GM19328 (cell line): ENCODE results near the gene BMAL1.
A peak's percentile ranks its signal among the peaks of the same experiment; 100 is the strongest.

Experiments used
- ATAC-seq: cut with Tn5 transposase; IDR thresholded peaks from one replicate; pipeline ENCODE4 v1.9.1; 2021; ENCODE audit warnings: mild to moderate bottlenecking, moderate library complexity; ENCODE audit not compliant: unreplicated experiment

Gene BMAL1

DNA sequence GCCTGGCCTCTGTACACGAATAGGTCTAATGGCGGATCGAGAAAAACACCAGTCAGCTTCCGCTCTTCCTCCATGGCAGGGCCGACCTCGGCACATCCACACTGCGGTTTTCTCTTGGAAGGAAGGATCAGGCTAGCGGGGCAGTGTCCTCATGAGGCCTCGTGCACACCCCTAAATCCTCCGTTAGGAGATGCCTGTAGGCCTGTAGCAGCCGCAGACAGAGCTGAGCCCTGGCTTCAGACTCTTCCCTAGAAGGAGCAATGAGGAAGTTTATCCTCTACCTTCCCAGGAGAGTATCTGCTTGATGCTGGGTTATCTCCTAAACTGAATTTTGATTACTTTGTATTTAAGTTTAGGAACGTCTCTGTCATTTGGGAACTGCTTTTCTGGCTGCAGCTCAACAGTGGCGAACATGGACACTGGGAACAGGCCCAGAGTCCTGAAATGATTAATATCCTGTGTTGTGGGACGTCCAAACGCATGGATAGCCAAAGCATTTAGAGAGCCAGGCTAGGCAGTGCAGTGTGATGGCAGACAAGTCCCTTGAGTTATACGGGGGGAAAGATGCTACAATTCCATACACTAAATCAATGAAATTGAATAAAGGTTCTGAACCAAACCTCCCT lies 16.5 kb upstream of the BMAL1 start:
- no peak for ATAC-seq

DNA sequence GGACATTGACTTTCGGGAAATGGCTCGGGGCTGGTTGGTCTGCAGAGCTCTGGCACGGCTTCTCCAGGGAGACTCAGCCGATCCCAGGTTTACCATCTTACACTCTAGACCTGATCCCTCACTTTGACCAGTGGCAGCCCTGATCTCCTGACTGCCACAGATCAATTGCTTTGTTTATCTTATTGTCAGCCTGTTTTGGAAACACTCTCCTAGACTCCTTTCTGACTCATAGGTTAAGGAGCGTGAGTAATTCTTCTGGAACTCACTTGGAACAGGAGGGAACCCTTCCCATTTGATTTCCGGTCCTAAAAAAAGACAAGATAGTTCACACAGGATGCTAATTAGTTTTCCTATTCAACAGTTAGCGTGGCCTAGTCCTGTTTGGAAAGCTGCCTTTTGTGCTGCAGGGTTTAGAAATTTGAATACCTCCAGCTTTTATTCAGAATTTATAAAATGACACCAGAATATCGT lies 16.0 kb upstream of the BMAL1 start:
- no peak for ATAC-seq

DNA sequence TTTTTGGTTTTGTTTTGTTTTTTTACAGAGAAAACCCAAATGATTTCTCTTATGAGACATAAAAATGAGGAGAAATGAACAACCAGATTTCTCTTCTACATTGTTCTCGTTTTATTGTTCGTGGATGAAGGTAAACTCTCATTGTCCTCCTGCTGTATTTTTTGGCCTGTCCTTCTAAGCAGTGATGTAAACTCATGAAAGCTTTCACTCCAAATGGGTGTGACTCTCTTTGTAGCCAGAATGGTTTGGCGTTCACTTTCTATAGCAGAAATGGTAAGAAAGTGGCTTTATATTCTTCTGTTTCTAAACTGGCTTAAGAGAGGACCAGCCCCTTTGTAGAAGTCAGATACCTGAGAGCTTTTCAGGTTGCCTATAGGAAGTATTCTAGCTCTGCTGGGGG lies 15.5 kb upstream of the BMAL1 start:
- ATAC-seq, result no peak

DNA sequence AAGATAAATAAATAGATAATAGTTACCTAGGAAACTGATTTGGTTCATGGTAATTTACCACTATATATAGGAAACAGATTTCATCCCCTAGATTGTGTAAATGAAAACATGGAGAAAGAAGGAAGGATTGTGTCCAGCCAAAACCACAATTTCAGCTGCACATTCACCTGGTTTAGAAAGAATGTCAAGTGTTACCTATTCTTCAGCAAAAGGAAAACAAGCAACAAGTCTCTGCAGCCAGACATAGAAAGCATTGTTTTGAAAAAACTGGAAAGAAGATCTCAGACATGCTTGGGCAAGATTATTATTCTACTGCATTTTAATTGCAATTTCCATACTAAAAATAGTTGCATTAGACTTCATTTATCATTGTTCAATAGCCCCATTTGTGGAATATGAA lies 8.8 kb upstream of the BMAL1 start:
- ATAC-seq, result no peak

DNA sequence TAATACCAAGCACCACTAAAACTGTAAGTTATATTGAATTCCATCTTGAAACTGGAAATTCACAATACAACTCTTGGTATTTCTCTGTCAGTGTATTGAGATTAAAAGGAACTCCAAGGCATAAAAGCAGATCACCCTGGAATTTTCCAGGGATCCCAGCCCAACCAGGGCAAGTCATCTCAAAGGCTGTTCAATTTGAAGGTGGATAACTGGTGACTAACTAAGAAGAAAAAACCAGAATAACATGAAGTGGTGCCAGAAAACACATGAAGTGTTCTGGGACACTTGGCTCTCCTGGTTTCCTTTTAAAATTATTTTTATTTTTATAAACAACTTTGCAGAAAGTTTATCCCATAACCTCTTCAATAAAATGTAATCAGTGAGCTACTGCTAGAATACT lies 7.8 kb upstream of the BMAL1 start:
- ATAC-seq, result no peak

DNA sequence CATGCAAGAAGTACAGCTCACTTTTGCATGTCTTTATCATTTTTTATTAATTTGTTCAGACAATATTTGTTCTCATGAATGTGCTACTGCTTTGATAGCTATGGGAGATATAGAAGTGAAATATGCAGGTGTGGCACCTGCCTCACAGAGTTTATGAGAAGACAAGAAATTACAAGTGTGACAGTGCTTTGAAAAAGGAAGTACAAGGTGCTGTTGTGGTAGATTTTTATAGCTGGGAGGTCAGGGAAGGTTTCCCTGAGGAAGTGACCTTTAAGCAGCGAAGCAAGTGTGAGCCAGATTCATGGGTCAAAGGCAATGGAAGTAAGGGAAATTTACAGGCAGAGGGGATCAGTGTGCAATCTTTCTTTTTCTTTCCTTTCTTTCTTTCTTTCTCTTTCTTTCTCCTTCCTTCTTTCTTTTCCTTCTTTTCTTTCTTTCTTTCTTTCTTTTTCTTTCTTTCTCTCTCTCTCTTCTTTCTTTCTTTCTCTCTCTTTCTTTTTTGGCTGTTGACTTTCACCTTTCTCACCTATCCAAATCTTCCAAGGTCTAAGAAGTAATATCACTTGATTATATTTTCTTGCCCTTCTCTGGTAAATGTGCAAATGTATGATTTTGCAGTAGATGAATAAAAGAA lies 6.4 kb upstream of the BMAL1 start:
- no peak for ATAC-seq

DNA sequence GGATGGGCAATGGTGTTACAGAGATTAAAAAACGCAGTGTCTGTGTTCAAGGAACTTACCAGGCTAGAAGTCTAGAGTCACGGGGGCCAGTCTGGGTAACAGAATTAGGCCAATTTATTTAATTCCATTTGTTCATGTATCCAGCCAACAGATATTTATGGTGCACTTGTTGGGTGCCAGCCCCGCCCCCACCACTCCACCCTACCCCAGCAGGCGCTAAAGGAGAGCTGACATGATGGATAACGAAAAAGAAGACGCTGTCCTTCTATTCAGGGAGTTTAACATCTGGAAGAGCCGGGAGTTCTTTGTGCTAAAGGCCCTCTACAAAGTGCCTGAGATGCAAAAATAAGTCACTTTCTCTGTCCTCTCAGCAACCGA lies 1.1 kb upstream of the BMAL1 start:
- no peak for ATAC-seq

DNA sequence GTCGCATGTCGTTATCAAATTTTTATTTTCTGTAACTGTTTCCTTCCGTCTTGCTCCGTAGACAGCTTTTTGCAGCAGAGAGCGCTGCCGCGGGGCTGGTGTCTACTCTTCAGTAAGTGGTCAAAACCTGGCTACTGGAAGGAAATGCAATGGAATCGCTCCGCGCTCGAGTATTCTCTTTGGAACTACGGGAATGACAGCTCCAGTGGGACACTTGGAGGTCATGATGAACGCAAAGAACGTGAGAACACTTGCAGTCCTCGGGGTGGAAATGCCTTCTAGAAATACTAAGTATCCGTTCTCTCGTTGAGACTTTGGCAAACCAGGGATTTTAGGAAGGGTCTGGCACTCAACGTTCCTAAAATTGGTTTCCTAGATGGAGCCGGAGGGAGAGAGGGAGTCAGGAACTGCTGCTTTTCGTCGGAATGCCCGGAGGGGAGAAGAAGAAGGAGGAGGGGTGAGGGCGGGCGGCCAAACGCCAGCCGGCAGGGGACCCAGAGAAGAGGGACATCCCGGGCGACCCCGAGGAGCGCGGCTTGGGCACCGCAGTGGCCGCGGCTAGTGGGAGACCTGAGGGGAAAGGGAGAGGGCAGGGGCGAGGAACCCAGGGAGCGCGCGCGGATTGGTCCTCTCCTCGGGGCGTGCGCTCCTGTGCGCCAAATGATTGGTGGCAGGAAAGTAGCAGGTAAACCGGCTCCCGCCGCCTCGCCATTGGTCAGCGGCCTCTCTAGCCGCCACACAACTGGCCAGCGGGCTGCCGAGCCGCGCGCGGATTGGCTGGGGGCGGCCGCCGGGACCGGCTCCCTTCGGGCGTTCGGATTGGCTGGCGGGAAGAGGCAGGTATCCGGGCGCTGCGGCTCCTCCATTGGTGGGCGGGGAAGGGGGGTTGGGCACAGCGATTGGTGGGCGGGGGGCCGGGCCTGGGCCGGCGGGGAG lies 490 bp upstream of the BMAL1 start:
- peak; percentile 93 for ATAC-seq

DNA sequence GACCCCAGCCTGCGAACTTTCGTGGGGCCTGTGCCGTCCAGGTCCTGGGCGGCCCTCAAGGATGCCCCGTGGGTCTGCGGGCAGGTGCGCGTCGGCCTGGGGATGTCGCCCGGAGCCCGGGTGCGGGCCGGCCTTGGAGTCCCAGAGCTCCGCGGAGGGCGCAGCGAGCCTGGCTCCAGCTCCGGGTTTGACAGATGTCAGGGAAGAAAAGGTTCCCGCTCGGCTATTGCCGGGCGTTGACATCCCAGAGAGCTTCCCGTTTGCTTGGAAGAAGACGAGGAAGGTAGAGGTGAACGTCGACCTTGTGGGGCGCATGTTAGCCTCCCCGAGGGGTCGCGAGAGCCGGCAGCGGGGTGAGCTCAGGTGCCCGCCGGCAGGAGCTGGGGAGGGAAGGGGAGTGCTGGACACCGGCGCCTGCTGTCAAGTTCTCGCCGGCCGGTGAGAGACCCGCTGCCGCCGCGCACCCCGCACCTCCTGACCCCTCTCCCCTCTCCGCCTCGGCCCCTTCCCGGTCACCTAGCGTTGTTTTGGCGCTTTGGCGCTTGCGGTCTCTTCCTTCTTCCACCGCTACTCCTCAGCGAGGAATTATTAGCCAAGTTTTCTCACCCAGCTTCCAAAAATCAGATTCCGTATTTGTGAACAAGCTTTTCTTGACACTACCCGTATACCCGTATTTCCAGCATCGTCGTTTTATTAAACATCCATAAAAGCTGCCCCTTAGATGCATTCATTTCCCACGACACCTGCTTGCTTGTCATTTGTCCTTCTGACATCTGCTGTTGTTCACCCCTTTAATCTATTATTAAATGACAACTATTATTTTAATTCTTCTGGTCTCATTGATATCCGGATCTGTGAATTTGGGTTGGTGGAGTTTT lies 1.3 kb downstream of the BMAL1 start:
- no peak for ATAC-seq

DNA sequence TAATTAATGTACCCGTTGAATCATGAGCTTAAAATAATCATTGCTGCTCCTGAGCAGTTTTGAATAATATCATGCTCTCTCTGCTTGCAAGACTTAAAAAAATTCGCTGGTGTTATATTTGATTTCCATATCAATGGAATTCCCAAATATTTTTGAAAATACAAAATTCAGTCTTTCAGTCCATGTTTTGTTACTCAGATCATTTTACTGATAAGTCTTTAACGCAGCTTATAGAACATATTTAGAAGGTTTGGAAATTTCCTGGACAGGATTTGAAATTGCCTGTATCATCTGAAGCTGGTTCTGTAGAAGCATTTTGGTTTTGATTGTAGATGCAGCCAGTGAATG lies 1.9 kb downstream of the BMAL1 start:
- ATAC-seq, result no peak

DNA sequence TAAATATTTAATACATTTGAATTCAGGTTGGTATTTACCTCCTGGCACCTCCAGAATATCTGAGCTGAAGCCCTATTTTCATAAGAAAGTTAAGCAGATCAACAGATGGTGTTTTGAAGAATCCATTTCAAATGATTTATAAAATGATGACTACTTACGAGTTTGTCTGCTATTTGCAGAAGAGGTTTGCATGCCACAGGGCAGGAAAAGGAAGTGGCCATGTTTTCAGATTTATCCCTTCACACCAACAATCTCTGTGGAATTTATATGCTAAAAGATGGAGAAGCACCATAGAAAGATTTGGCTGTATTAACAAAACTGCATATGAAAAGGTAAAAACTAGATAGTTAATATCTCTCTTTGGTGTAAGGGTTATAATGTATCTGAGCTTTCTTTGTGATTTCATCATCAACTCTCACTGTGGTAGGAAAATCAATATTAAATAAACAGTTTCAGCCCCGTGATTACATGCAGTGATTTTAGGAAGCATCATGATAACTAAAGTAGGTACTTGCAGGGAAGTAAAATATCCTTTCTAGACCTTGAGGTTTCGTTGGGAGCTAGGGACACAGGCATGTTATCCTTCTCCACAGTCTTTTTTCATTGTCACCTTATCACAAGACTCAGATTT lies 2.6 kb downstream of the BMAL1 start:
- ATAC-seq, result no peak

DNA sequence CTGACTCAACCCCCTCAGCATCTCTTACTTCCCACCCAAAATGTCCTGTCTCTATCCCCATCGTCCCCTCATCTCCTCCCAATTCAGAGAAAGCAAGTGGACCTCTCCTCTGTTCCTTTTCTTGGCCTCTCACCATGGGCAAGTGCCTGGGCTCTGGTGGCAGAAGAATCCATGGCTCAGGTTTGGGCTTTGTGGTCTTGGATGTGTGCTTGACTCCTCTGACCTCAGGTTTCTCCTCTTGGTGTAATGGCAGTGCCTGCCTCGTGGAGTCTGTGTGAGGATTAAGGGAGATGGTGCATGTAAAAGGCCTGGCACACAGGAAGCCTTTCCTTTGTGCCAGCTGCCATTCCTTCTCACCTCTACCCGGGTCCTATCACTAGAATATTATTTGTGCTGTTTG lies 3.2 kb downstream of the BMAL1 start:
- ATAC-seq, result no peak

DNA sequence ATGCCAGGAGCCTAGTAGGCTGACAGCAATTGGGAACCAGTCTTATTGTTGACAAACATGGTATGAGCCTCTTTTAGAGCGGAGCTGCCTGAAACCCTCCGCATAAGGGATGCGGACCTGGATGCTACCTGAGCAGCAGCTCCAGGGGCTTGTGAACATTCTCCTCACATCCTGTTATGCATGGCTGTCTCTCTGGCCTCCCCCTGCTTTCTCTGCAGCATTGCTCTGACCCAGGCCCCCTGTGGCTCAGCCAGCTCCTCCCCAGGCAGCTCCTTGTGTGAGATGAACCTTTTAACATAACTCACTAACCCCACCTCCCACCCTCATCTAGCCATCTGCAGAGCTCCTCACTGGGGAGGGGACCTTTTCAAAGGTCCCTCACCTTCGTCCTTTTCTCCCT lies 6.0 kb downstream of the BMAL1 start:
- ATAC-seq, result no peak

DNA sequence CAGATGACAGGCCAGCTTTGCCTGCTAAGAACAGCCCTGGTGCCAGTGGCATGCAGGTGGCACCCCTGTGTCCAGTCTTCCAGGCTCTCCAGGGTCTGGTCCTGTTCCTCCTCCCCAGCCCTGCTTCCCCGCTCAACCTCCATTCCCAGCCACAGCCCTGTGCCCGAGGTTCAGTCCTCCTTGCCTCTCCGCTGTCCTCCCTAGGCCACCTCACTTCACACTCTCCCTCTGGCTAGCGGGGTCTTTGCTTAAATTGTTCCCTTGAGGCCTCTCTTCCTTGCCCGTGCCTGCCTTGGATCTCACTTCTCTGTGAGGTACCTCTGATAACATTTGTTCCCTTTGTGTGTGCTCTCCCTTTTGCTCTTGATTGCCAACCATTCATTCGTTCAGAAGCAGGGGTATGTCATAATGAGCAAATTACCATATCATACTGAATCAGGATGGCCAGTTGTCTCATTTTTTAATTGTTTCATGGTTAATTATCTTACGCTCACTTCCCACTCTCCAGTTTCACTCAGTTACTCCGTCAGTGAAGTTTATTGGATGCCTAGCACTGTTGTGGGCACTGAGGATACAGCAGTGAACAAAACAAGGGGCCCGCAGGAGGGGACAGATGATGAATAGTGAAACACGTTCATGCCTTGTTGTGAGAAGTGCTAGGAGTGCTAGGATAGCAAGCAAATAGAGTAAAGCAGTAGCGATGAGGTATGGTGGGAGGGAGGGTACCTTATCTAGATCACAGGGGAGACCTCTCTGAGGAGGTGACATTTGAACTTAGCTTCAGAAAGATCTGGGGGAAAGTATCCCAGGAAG lies 7.4 kb downstream of the BMAL1 start:
- ATAC-seq, result no peak

DNA sequence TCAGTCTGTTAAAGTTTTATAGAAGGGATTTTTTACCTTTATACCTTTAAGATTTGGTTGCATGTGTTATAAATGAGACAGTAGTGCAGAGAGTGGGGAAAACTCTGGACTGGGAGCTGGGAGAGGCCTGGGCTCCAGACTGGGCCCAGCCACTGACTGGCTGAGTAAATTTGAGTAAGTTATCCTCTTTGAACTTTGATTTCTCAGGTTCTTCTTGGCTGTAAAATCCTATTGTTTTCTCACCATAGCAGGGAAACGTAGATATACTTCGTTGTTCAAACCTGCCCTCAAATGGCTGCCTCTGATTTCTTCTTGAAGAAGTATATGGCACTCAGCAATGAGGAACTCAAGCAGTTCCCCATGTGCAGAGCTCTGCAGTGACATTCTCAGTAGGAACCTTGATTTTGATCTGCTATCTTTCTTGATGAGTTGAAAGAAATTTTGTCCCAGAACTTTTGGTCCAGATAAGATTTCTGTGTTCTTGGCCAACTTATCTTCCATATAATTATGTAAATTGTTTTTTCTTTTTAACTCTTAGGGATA lies 8.8 kb downstream of the BMAL1 start:
- ATAC-seq, result no peak

DNA sequence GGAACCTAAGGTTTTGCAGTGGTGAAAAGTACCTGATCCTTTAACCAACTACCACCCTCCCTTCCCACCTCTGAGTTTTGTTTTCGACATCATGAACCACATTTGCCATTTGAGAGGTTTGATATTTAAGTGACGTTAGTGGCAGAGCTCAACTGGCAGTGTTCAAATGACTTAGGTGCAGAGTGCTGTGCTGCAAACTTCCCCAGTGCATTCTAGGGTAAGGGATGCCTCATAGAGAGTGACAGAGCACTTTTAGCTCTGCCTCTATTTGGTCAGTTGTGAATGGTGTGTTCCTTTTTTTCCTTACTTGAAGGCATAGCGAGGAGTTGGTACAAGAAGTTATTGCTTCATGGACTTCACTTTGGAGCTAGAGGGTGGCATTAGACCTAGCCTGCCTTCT lies 9.4 kb downstream of the BMAL1 start:
- ATAC-seq, result no peak

DNA sequence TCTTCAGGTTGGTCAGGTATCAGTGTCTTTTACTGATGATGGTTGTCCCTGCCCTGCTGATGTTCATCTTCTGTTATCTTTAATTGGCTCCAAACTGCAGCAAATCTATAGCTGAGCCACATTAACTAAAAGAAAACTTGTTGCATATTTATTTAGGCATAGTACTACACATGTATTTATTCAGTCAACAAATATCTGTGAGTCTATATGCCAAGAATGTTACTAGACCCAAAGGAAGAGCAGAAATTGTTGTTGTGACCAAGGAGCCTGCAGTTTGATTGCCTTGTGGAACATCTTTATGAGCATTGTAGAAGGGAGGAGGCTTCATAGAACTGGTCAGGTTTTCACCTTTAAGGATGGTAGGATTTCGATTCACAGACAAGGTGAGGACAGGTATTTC lies 10.1 kb downstream of the BMAL1 start:
- no peak for ATAC-seq

DNA sequence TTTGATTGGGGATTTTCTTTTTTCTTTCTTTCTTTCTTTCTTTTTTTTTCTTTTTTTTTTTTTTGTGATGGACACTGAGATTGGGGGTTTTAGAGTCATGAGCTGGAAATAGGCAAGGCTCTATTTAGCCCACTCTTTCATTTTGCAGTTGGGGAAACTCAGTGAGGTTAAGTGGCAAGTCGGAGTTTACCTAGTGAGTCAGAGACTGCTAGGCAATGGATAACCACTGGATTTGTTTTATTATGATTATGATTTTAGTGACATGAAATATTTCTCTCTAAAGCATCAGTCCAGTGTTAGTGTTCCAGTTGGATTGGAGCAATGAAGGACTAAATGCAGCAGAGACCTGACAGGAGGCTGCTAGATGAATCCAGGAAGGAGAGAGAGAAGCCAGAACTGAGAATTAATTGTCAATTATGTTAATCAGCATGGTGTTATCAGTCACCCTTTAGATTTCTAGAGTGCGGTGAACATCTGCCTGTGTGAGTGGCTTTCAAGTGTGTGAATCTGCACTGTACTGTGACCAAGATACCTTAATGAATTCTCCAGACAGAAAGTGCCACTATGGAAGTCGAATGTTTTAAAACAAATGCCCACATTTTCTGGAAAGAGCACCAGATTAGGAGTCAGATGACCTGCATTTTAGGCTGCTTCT lies 10.9 kb downstream of the BMAL1 start:
- ATAC-seq, result no peak

DNA sequence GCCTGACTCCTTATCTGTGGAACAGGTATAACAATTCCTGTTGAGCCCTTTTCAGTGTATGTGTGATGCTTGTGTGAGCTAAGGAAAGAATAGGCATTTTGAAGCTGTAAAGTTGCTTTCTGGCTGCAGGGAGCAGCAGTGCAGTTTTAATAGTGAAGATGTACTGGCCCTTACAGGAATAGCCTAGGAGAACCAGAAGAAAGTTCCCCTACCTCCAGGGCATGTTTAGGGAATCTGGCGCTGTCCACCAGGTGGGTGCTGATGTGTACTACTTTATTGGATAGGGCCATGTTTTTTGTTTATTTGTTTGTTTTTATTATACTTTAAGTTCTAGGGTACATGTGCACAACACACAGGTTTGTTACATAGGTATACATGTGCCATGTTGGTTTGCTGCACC lies 11.5 kb downstream of the BMAL1 start:
- ATAC-seq, result no peak
